GM18517 (cell line): Measurements from ENCODE around the gene ANTXR1.

Source experiments
- ATAC-seq: cut with Tn5 transposase; IDR thresholded peaks from one replicate; pipeline ENCODE4 v1.9.1; 2021; ENCODE audit warnings: mild to moderate bottlenecking, moderate library complexity; ENCODE audit not compliant: unreplicated experiment

Gene ANTXR1

DNA sequence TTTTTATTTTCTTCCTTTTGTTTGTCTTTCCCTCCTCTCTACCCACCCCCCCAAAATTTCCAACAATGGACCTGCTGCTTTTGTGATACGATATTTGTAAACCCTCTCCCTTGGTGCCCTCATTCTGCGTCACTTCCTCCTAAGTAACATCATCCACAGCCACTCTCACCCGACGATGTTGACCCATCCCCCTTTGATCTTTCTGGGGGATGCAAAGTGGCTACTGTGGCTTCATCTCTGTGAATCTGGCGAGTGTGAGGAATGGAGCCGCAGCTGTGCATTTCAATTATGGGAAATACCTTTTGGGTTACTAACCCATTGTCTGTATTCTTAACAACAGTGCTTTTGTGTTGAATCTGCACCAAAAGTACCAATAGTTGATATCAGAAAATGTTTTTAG lies 19.4 kb downstream of the ANTXR1 start:
- no peak for ATAC-seq

DNA sequence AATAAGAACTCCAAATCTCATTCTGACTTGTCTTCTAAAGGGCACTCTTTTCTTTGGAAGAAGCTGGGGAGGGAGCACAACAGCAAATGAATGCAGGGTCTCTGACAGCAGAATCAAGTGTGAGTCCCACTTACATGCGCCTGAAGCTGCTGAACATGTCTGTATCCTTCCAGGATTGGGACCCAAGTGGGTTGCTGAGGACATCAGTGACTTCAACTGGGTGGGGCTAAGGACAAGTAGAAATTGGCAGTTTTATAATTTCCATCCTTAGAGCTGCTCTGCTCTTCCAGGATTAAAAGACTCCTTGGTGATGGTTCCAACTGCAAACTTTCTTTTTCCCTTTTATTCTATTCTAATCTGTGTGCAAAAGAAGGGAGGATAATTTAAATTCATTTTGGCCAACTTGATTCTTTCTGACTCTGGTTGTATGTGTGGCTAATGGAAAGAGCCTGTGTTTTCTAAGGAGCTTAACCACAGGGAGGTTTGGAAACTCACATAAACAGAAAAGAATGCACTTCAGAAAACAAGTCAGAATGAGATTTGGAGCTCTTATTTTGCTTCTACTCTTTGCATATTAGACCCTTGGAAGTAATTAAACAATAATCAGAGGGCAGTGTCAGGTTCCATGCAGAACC lies 20.6 kb downstream of the ANTXR1 start:
- no peak for ATAC-seq

DNA sequence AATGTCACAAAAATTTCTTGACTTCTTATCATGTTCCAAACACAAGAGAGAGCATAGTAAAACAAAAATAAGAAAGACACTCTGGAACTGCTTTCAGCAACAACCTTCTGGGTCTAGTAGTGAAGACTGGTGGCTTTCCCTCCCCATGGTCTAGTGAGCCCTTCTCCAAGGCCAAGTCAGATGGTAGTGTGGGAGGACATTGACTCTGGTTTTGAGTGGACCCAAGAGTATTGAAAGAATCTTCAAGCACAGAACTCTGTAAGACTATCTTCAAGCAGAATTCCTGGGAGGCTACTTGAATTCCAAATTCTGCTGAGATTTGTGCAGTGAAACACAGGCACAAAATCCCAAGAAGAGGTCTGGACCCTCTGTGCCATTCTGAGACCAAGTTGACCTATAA lies 21.1 kb downstream of the ANTXR1 start:
- ATAC-seq, result no peak

DNA sequence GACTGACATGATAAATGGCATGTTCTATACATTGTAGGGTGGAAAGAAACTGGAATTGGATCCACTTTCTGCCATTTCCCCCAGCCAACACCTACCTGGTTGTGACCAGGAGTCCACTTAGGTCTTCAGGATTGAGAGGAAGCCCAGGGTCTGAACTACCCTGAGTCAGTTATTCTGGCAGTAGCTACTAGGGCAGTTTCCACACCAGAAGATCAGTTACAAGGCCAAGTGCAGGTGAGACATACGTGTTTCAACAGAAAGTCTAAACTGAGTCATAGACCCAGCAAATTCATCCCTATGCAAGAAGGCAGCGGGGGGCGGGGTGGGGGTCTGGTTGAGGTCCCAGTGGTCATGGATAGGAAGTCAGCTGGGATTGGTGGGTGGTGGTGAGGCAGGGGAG lies 21.9 kb downstream of the ANTXR1 start:
- ATAC-seq, result no peak

DNA sequence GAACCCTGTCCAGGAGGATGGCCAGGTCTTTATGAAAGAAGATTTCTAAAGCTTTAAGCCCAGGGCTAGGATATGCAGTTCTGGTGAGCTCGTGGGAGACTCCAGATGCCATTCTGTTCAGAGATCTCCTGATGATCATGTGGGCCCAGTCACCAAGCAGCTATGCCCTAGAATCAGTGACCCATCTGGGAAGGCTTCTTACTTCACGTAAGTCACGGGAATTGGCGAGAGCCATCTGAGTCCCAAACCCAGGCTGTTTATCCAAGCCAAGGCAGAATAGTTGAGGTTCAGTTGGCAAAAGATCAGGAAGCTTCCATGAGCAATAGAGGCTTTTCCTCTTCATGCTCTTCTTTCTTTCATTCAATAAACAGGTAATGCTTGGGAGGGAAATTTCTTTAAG lies 23.9 kb downstream of the ANTXR1 start:
- no peak for ATAC-seq

DNA sequence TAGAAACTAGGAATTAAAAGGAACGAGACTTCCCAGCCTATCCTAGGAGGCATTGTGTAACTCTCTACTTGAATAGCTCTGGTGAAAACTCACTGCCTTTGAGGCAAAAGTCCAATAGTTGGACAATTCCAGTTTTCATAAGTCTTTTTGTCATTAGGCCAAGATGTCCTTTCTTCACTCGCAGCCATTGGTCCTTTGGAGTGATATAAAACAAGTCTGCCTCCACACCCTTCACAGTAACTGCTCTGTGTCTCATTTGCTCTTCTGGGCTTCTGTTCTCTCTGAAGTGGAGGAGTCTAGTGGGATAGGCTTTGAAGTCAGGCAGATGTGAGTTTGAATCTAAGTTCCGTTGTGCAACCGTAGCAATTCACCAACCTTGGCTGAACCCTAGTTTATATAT lies 28.2 kb downstream of the ANTXR1 start:
- ATAC-seq, result no peak

DNA sequence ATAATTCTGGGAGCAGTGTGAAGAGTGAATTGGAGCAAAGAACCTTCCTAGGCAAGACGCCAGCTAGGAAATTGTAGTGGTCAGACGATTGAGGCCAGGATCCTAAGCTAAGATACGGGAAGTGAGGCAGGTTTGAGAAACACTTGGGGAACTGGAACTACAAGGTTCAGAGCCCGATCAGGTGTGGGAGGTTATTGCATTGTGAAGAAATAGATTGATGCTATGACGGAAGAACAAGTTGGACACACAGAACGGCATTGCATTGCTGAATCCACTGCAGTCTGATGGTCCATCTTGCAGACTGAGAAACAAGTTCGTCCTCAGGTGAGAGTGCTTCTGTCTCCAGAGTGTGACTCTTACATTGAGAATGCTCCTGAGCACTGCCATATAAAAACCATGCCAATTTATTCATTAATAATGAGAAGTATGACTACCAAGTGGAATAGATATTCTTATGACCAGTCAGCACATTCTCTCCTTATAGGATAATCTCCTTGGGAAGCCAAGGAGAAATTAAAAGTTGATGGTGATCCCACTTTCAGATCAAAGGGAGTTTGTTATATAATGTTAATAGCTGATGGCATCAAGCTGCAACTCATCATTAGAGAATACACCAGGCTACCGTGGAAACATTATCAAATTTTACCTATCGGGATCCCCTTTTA lies 30.9 kb downstream of the ANTXR1 start:
- ATAC-seq, result no peak

DNA sequence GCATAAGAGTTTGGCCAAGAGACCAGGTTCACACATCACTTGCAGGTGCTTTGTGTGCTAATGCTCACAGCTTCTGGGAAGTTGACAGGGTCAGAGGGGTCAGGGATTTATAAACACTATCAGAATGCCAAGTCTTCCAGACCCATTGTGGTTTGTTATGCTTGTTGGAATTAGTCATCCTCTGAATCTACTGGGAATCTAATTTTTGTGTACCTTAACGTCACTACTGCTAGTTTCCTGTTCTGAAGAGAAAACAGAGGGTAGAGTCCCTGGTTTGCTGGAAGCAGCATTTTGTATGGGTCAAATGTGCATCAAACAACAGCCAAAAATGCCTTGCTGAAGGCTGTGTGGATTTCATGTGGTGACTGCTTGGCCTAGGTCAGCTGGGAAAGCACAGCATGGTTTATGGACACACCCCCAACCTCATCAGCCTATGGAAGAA lies 33.3 kb downstream of the ANTXR1 start:
- ATAC-seq, result no peak

DNA sequence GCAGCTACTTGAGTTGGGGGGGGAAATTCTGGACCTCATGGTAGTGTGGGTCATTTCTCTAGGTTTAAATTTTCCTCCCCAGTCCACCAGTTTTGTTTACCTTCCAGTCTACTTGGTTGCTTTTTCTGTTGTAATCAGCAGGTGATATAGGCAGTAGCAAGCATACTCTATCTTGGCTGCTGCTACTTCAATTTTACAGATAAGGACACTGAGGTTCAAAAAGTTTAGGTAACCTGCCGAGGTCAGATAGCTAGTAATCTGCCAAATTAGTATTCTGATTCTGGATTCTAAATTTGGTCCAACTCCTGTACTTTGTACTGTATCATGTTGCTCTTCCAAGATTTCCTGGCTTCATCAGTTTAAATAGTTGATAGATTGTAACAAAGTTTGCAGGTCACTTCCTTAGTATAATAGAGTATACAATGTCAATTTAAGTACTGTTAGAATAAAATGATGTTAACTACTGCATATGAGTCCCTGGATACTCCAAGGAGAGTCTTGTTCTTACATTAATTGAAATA lies 34.7 kb downstream of the ANTXR1 start:
- ATAC-seq, result no peak

DNA sequence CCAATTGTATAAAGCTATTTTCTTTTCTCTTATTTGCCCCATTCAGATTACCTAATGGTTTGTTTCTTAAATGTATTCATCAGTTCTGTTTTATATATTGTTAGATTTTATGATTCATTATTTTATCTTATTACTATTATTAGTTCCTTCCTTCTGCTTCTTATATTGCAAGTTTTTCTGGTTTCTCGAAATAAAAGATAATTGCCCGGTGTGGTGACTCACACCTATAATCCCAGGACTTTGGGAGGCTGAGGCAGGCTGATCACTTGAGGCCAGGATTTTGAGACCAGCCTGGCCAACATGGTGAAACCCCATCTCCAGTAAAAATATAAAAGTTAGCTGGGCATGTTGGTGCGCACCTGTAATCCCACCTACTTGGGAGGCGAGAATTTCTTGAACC lies 37.8 kb downstream of the ANTXR1 start:
- no peak for ATAC-seq

DNA sequence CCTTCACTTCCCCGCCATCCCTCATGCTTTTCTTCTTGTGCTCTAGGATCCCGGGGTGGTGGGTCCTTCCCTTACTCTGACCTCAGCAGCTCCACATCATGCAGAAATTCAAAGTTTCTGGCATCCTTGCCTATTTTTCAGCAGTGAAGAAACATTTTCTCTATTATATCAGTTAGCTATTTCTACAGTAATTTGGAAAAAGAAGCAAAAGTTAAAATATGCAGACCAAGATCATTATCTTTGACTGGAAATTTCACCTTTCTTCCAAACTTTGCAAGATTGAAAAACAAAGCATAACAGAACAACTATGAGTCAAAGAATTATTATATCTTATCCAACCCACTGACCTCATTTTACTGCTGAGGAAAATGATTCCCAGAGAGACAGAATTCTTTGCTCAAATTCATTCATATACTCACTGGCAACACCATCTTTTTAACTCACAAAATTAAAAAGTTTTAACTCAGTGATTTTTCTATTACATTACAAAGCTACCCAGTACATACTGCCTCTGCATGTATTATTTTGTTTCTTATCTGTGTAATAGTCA lies 40.5 kb downstream of the ANTXR1 start:
- ATAC-seq, result no peak

DNA sequence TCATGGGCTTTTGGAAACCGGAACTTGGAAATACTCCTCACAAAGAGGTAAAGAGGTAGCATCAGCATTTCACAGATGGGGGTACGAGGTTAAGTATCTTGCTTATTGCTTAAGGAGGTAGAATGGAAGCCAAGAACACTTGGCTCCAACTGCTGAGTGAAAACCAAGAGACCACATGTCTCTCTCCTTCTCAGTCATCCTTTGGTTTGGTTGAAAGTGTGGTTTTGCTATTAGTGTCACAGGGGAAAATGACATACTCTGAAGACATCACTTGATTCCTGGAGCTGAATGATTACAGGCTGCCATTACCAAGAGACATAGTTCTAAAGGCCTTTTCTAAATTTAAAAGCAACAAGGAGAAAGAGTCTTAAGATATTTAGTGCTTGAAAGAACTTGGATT lies 41.5 kb downstream of the ANTXR1 start:
- ATAC-seq, result no peak

DNA sequence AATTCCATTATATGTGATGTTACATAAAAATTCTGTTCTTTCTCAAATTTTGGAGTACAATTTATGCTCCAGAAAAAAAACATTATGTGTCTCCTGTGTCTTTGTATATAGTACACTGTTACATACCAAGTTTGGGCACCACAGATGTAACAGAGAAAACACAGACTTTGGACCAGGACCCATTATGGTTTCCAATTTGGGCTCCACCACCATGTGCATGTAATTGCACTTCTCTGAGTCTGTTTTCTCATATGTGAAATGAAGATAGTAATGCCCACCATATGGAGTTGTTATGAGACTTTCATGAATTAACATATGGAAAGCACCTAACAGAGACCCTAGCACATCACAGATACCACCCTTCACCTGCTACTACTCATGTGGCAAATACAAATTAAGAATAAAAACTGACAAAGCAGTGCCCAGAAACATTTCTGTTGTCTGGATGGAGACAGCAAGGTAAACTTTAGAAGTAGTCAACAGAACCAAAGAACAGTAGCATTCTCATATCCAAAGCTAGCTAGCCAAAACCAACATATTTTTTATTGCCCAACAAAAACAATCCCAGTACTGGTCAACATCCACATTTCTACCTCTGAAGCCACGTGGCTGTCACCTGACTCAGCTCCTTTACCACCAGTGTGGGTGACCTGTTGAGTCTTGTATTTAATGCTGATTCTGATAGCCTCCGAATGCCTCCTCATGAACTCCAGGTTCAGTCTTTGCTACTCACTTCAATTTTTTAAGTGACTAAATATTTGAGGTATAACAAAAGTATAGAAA lies 42.9 kb downstream of the ANTXR1 start:
- ATAC-seq, result no peak

DNA sequence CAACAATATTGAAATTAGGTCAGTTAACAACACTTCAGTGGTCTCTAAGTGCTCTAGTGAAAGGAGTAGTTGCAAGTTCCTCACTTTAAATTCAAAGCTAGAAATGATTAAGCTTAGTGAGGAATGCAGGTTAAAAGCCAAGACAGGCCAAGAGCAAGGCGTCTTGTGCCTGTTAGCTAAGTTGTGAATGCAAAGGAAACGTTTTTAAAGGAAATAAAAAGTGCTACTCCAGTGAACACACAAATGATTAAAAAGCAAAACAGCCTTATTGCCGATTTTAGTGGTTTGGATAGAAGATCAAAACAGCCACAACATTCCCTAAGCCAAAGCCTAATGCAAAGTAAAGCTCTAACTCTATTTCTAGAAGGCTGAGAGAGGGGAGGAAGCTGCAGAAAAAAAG lies 44.7 kb downstream of the ANTXR1 start:
- ATAC-seq, result no peak

DNA sequence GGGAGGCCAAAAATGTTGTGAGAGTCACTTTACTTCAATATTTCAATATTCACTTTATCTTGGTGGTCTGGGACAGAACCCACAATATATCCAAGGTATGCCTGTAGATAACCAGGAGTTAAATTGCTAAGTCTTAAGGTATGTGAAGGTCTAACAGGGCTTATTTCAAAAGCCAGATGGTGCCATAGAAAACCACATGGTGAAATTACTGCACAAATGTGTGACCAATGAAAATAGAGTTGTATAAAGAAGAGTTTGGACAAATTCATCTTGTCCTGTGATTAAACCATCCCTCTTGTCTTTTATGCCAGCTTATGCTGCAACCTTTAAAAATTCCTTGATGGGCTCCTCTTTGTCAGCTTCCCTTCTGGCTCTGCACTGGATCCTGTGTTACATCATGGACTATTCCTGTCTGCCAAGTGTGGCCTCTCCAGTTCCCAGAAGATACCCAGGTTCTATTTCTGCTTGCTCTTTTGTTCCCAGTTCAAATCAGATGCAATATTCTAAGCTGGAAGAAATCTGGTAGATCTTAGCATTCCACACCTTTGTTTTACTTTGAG lies 46.8 kb downstream of the ANTXR1 start:
- no peak for ATAC-seq

DNA sequence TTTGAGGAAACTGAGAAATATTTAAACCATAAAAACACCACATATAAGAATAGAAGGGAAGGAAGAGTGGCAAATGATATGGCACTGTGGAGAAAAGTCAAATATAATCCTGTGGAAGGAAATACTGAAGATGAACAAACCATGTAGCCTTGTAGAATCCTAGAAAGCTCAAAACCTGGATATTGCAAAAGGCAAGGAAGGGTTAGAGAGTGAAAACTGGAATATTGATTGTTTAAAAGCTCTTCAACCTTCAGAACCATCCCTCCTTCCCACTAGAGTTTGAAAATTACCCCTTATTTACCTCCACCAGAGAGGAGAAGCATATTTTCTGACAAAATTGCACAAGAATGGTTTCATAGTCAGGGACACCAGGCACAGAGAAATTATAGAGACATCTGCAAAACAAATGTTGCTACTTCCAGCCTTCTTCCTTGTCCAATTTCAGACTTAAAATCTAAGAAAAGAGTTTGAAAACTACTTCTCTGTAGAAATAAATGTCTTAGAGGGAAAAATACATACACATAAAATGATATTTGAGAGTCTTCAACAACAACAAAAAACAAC lies 48.0 kb downstream of the ANTXR1 start:
- no peak for ATAC-seq

DNA sequence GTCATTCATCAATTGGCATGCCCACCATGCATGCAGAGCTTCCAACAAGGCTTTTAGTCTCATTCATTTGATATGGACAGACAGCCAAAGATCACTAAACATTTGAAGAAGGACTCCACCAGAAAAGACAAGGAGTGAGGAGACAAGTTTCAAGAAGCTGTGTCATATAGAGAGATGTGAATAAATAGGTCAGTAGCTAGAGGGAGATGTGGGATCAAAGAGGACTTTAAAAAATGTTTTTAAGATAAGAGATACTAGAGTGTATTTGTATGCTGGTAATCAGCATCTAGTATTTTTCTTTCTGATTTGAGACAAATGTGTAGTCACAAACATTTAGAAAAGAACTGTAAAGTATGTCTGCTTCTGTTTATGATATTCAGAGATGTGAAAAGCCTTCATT lies 48.5 kb downstream of the ANTXR1 start:
- ATAC-seq, result no peak

DNA sequence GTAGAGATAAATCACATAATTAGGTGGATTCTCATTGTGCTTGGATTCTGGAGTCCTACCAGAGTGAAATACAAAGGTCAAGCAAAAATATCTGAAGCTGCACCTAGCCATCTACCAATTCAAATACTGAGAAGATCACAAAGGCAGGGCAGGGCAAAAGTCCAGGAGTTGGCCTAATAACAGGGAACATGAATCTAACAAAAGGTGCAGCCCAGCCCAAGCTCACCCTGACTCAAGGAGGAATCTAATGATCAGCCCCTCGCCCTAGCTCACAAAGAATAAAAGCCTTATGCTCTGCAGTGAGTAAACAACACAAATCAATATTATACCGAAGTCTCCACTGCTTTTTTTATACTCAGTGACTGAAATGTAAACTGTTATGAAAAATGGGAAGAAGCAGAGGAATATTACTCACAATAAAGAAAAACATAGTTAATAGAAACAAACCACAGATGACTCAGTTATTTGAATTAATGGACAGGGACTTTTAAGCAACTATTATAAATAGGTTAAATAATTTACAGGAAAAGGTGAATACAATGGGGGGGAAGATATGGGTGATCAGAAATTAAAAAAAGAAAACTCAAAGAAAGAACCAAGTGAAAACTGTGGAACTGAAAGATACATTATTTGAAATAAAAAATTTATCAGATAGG lies 49.5 kb downstream of the ANTXR1 start:
- ATAC-seq, result no peak

DNA sequence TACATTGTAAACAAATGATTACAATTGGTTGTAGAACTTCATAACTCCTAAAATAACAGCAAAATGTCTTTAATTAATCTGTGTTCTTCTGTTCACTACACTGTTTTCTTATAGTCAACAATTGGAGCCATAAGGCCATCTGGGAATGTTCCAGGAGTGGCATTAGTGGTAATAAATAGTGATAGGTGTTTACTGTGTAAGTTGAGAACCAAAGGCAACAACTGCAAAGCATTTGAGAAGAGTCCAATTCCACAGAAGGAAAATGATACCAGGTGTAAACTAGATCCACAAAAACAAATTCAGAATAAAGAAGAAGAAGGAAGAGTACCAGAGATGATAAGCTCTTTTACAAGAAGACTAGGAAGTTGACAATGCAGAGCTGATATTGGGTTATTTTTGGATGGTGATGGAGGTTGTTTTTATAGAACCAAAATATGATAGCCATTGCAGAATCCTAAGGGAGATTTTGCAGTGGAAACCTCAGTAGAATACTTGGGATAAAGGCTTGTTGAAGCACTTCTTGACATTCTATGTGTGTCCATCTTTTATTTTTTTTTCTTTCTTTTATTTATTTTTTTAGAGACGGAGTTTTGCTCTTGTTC lies 52.9 kb downstream of the ANTXR1 start:
- no peak for ATAC-seq

DNA sequence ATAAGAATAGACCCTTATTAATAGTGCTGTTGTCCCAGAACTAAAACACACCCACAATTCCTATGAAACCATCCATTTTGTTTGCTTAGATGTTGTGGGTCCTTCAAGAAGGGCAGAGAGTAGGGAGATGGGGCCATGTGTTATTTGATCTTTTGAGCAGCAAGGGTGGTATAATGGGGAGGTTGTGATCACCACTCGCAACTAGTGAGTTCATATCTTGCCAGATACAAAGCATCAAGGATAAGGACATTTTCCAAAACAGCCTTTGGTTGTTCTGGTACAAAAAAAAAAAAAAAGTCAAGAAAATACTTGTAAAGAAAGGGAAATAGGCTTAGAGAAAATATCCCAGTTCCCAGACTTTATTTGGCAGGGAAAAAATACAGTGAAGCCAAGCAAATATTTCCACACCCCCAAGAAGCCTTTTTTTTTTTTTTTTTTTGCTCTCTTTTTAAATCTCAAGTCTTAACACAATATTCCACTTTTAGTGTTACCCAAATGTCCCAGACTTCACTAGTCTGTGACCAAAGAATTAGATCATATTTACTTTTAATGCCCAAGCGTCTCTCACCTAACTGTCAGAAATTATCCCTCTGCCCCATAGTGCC lies 54.1 kb downstream of the ANTXR1 start:
- ATAC-seq, result no peak
